HG02571 (cell line): ENCODE data around the gene MYH14.

Experiments used
- ATAC-seq: cut with Tn5 transposase; IDR thresholded peaks from one replicate; pipeline ENCODE4 v1.9.1; 2021; ENCODE audit warnings: mild to moderate bottlenecking, moderate library complexity; ENCODE audit not compliant: unreplicated experiment

MYH14 gene

GRCh38 chr19:50287331-50287730 is 83.9 kb downstream of the MYH14 start:
- ATAC-seq, result no peak

- ATAC-seq, result no peak
Measured at GRCh38 chr19:50288954-50289353, 85.5 kb downstream of the MYH14 start.

GRCh38 chr19:50290011-50290410 is 86.6 kb downstream of the MYH14 start:
- no peak for ATAC-seq

- ATAC-seq, result no peak
Measured at GRCh38 chr19:50290775-50291174, 87.4 kb downstream of the MYH14 start.

- ATAC-seq, result no peak
Measured at GRCh38 chr19:50292216-50292827, 88.9 kb downstream of the MYH14 start.

- ATAC-seq, result no peak
Measured at GRCh38 chr19:50293263-50294004, 90.0 kb downstream of the MYH14 start.

GRCh38 chr19:50300051-50300450 is 96.6 kb downstream of the MYH14 start:
- no peak for ATAC-seq

- no peak for ATAC-seq
Measured at GRCh38 chr19:50300814-50301606, 97.6 kb downstream of the MYH14 start.

GRCh38 chr19:50301607-50301971 is 98.2 kb downstream of the MYH14 start:
- no peak for ATAC-seq

- ATAC-seq, result no peak
Measured at GRCh38 chr19:50303558-50303957, 100.1 kb downstream of the MYH14 start.

GRCh38 chr19:50308991-50309390 is 105.6 kb downstream of the MYH14 start:
- no peak for ATAC-seq

- no peak for ATAC-seq
Measured at GRCh38 chr19:50309396-50310125, 106.1 kb downstream of the MYH14 start.

- ATAC-seq, result no peak
Measured at GRCh38 chr19:50310759-50311465, 107.5 kb downstream of the MYH14 start.

- ATAC-seq, result no peak
Measured at GRCh38 chr19:50311723-50312635, 108.6 kb downstream of the MYH14 start.

GRCh38 chr19:50312967-50313811 is 109.8 kb downstream of the MYH14 start:
- no peak for ATAC-seq

- no peak for ATAC-seq
Measured at GRCh38 chr19:50313812-50314536, 110.6 kb downstream of the MYH14 start.

GRCh38 chr19:50314724-50315708 is 111.6 kb downstream of the MYH14 start:
- no peak for ATAC-seq
